Ammon's horn (tissue), 1 donor: Measurements from ENCODE around the gene SLC12A8.

ENCODE experiments used
- DNase-seq: peaks from one replicate; pipeline ENCODE4 v3.0.0-alpha.2; 2016; ENCODE audit warnings: low spot score

SLC12A8 gene

GRCh38 chr3:125212509-125213363 is at the start of gene SLC12A8:
SLC12A8 (minus strand) TSS chr3:125212748; CDS start chr3:125211349, 1,399 bp downstream.
- no peak for DNase-seq

GRCh38 chr3:125262161-125262560 is 49.6 kb upstream of the SLC12A8 start:
- DNase-seq: no peak

GRCh38 chr3:125261031-125261430 is 48.5 kb upstream of the SLC12A8 start:
- DNase-seq: no peak

GRCh38 chr3:125260158-125260557 is 47.6 kb upstream of the SLC12A8 start:
- DNase-seq: no peak

- no peak for DNase-seq
These were observed 45.0 kb upstream of the SLC12A8 start for GRCh38 chr3:125257536-125257935.

- DNase-seq: no peak
These were observed 44.1 kb upstream of the SLC12A8 start for GRCh38 chr3:125256675-125257074.

- DNase-seq: no peak
These were observed 38.4 kb upstream of the SLC12A8 start for GRCh38 chr3:125250973-125251372.

GRCh38 chr3:125246237-125246636 is 33.7 kb upstream of the SLC12A8 start:
- DNase-seq: no peak

- no peak for DNase-seq
These were observed 33.0 kb upstream of the SLC12A8 start for GRCh38 chr3:125245521-125245920.

GRCh38 chr3:125240496-125240895 is 27.9 kb upstream of the SLC12A8 start:
- no peak for DNase-seq

- DNase-seq: no peak
These were observed 26.7 kb upstream of the SLC12A8 start for GRCh38 chr3:125239266-125239665.

GRCh38 chr3:125238759-125239158 is 26.2 kb upstream of the SLC12A8 start:
- no peak for DNase-seq

GRCh38 chr3:125236331-125236903 is 23.9 kb upstream of the SLC12A8 start:
- DNase-seq: no peak

- no peak for DNase-seq
These were observed 22.3 kb upstream of the SLC12A8 start for GRCh38 chr3:125234831-125235230.

- no peak for DNase-seq
These were observed 19.9 kb upstream of the SLC12A8 start for GRCh38 chr3:125232401-125232800.

GRCh38 chr3:125231895-125232294 is 19.3 kb upstream of the SLC12A8 start:
- DNase-seq: no peak

GRCh38 chr3:125229707-125230106 is 17.2 kb upstream of the SLC12A8 start:
- DNase-seq: no peak

- DNase-seq: no peak
These were observed 16.6 kb upstream of the SLC12A8 start for GRCh38 chr3:125229168-125229567.

- no peak for DNase-seq
These were observed 9.3 kb upstream of the SLC12A8 start for GRCh38 chr3:125221831-125222230.

- DNase-seq: no peak
These were observed 8.3 kb upstream of the SLC12A8 start for GRCh38 chr3:125220727-125221429.

- no peak for DNase-seq
These were observed 7.6 kb upstream of the SLC12A8 start for GRCh38 chr3:125220183-125220582.

- DNase-seq: no peak
These were observed 6.7 kb upstream of the SLC12A8 start for GRCh38 chr3:125219261-125219701.

GRCh38 chr3:125214738-125215137 is 2.2 kb upstream of the SLC12A8 start:
- DNase-seq: no peak
